GM06990 (cell line): Measurements from ENCODE around the gene NDUFB2.
"Not testable (repeated sequence)": the region's sequence is repeated elsewhere in the genome, so short reads cannot be mapped to it uniquely, and the experiment has no call there.

Source experiments
- DNase-seq: peaks from one replicate; pipeline ENCODE4 v3.0.0-alpha.2; 2011; ENCODE audit not compliant: insufficient read length; ENCODE audit errors: extremely low read depth
- H3K27me3 ChIP-seq: replicated peaks from 2 replicates; pipeline ENCODE4 v1.6.0; 2011; ENCODE audit warnings: low read length; ENCODE audit not compliant: control insufficient read depth, insufficient read depth
- H3K36me3 ChIP-seq: 2 replicates; pipeline ENCODE4 v1.5.1; 2011; ENCODE audit warnings: low read length; ENCODE audit not compliant: control insufficient read depth, insufficient read depth
- H3K4me3 ChIP-seq: replicated peaks from 2 replicates; pipeline ENCODE4 v1.5.1; 2011; ENCODE audit warnings: low read depth, mild to moderate bottlenecking, control low read depth, low read length
- CTCF ChIP-seq: IDR thresholded peaks from 2 replicates; pipeline ENCODE4 v1.5.1; 2011; ENCODE audit warnings: low read length, control low read depth, mild to moderate bottlenecking, inconsistent platforms; ENCODE audit not compliant: insufficient read depth, poor library complexity, severe bottlenecking

The NDUFB2 gene

GRCh38 chr7:140732416-140732815 is 35.9 kb downstream of the NDUFB2 start:
- H3K36me3 ChIP-seq: peaks cover 1% of the 10 kb centered on the region
- no peak for TF ChIP-seq CTCF
- DNase-seq: no peak
- no peak overlapping the region for H3K4me3 ChIP-seq
- no peaks in the 10 kb centered on the region for H3K27me3 ChIP-seq

GRCh38 chr7:140734096-140734495 is 37.6 kb downstream of the NDUFB2 start:
- Histone ChIP-seq H3K4me3 (no peak overlapping the region), H3K36me3 (peaks cover 1% of the 10 kb centered on the region), H3K27me3 (no peaks in the 10 kb centered on the region)
- DNase-seq: no peak
- no peak for TF ChIP-seq CTCF

- Histone ChIP-seq H3K27me3 (no peaks in the 10 kb centered on the region), H3K36me3 (peaks cover 1% of the 10 kb centered on the region), H3K4me3 (no peak overlapping the region)
- DNase-seq: no peak
- no peak for TF ChIP-seq CTCF
Observed at GRCh38 chr7:140734729-140735128, 38.2 kb downstream of the NDUFB2 start.

GRCh38 chr7:140738280-140738679 is 41.8 kb downstream of the NDUFB2 start:
- no peaks in the 10 kb centered on the region for H3K27me3 ChIP-seq
- no peak for TF ChIP-seq CTCF
- peaks cover 3% of the 10 kb centered on the region for H3K36me3 ChIP-seq
- H3K4me3 ChIP-seq: no peak overlapping the region
- DNase-seq: no peak

- DNase-seq, H3K4me3 ChIP-seq, H3K27me3 ChIP-seq, H3K36me3 ChIP-seq: not testable (repeated sequence)
Observed at GRCh38 chr7:140743255-140743654, 46.7 kb downstream of the NDUFB2 start.

- DNase-seq: no peak
- no peaks in the 10 kb centered on the region for H3K27me3 ChIP-seq
- peaks cover 1% of the 10 kb centered on the region for H3K36me3 ChIP-seq
- TF ChIP-seq CTCF: no peak
- H3K4me3 ChIP-seq: no peak overlapping the region
Observed at GRCh38 chr7:140744005-140744404, 47.5 kb downstream of the NDUFB2 start.
